GM12878 (cell line): ENCODE results near the gene METTL9. TPM values are rescaled to one million over a fixed set of nuclear protein-coding genes. Genes with fewer than 3 reads are reported as not detected.
A peak's percentile ranks its signal among the peaks of the same experiment; 100 is the strongest.

ENCODE experiments used
- ATF3 ChIP-seq: IDR thresholded peaks from 2 replicates; pipeline ENCODE4 v1.6.1; 2011; ENCODE audit warnings: low read depth, mild to moderate bottlenecking, low read length, moderate library complexity, borderline replicate concordance; ENCODE audit errors: extremely low read depth
- BCL11A ChIP-seq: IDR thresholded peaks from 2 replicates; pipeline ENCODE4 v1.6.1; 2011; ENCODE audit warnings: low read depth, low read length
- CBFB ChIP-seq: IDR thresholded peaks from 2 replicates; pipeline ENCODE4 v1.6.1; 2016; ENCODE audit warnings: antibody characterized with exemption, low read depth
- CHD2 ChIP-seq: IDR thresholded peaks from 2 replicates; pipeline ENCODE4 v1.6.1; 2011; ENCODE audit warnings: low read depth, low read length, improper control_type of control experiment, borderline replicate concordance
- CREB1 ChIP-seq: IDR thresholded peaks from 2 replicates; pipeline ENCODE4 v1.6.1; 2012; ENCODE audit warnings: low read depth, mild to moderate bottlenecking, inconsistent platforms
- CUX1 ChIP-seq: IDR thresholded peaks from 2 replicates; pipeline ENCODE4 v1.6.1; 2012; ENCODE audit warnings: improper control_type of control experiment, low read depth, low read length; ENCODE audit not compliant: insufficient replicate concordance
- EP300 ChIP-seq, 2 experiments: fragments of 150-350 bp in 1 of 2; IDR thresholded peaks; 2 replicates each; pipeline ENCODE4 v1.6.1; 2011 to 2012; ENCODE audit warnings: low read depth in 2 of 2, low read length in 2 of 2, borderline replicate concordance in 1 of 2, improper control_type of control experiment in 1 of 2, inconsistent platforms in 1 of 2; ENCODE audit not compliant: control insufficient read depth in 1 of 2
- IKZF2 ChIP-seq, 2 experiments: fragments of 450-650 bp; IDR thresholded peaks; 2 replicates each; pipeline ENCODE4 v1.6.1; 2017; ENCODE audit warnings: mild to moderate bottlenecking in 2 of 2, moderate library complexity in 2 of 2
- LARP7 ChIP-seq: fragments of 450-650 bp; IDR thresholded peaks from 2 replicates; pipeline ENCODE4 v1.6.1; 2017; ENCODE audit warnings: mild to moderate bottlenecking
- MLLT1 ChIP-seq: fragments of 450-650 bp; IDR thresholded peaks from 2 replicates; pipeline ENCODE4 v1.6.1; 2016; ENCODE audit warnings: mild to moderate bottlenecking
- NBN ChIP-seq: fragments of 450-650 bp; IDR thresholded peaks from 2 replicates; pipeline ENCODE4 v1.6.1; 2016
- NFIC ChIP-seq: IDR thresholded peaks from 2 replicates; pipeline ENCODE4 v1.6.1; 2012; ENCODE audit warnings: low read depth, mild to moderate bottlenecking, inconsistent platforms, low read length, moderate library complexity
- NR2F1 ChIP-seq: fragments of 450-650 bp; conservative IDR thresholded peaks from 2 replicates; pipeline ENCODE4 v1.6.1; 2017; ENCODE audit warnings: mild to moderate bottlenecking
- RELA ChIP-seq: fragments of 450-650 bp; IDR thresholded peaks from 2 replicates; pipeline ENCODE4 v1.8.0; 2014; ENCODE audit warnings: borderline replicate concordance; ENCODE audit not compliant: partially characterized antibody
- RFX5 ChIP-seq: IDR thresholded peaks from 2 replicates; pipeline ENCODE4 v1.6.1; 2011; ENCODE audit warnings: low read depth, low read length, improper control_type of control experiment
- STAT3 ChIP-seq: IDR thresholded peaks from 2 replicates; pipeline ENCODE4 v1.6.1; 2011; ENCODE audit warnings: low read depth, low read length, improper control_type of control experiment
- TAF1 ChIP-seq: IDR thresholded peaks from 2 replicates; pipeline ENCODE4 v1.6.1; 2011; ENCODE audit warnings: mild to moderate bottlenecking, low read depth, low read length, borderline replicate concordance
- ZNF274 ChIP-seq: IDR thresholded peaks from one replicate; pipeline ENCODE4 v1.8.0; 2011; ENCODE audit not compliant: insufficient read length, insufficient read depth
- polyA plus RNA-seq, 11 experiments: library from polyadenylated mRNA; depleted of rRNA in 4 of 11; unstranded in 6 of 11; stranded (reverse) in 5 of 11; fragments of >200 nt; fragmentation: Nextera tagmentation in 4 of 11; fragmentation: Illumina TruSeq in 1 of 11; extraction: Ambion mirVana in 4 of 11; extraction: Trizol in 1 of 11; gene quantifications; 1 replicate in 1 of 11; 2 replicates in 10 of 11; pipeline versions ENCODE4 v1.2.1 to v1.2.3, GENCODE V29; 2011 to 2016; ENCODE audit warnings: inconsistent platforms in 2 of 11, missing spikeins in 2 of 11, low read depth in 1 of 11
- total RNA-seq, 4 experiments: library from RNA; depleted of rRNA in 3 of 4; stranded (reverse); fragments of >200 nt in 3 of 4; fragmentation: Illumina TruSeq in 1 of 4; extraction: Trizol in 1 of 4; gene quantifications; 2 replicates each; pipeline versions ENCODE4 v1.2.1 to v1.2.3, GENCODE V29; 2013 to 2021
- TF ChIP-seq, protein P1 (sequence below): IDR thresholded peaks from 2 replicates; pipeline ENCODE4 v1.6.1; 2012; ENCODE audit warnings: low read length, inconsistent platforms
- TF ChIP-seq, protein P2 (sequence below): fragments of 450-650 bp; IDR thresholded peaks from 2 replicates; pipeline ENCODE4 v1.6.1; 2016; ENCODE audit warnings: mild to moderate bottlenecking

Gene METTL9
- total and polyA plus RNA-seq, 10 of the 15 experiments (the other 5 are each of a cell fraction or from before 2014, with no cell fraction given) = 19.4 to 119 (median 101) TPM

GRCh38 chr16:21646721-21647561 lies 47.6 kb downstream of the METTL9 start (continued):
- TF ChIP-seq MLLT1 (0 out of 2 replicates have a peak, but pooled peaks have one; percentile 16), RELA (no peak), CBFB (peak; percentile 77; the same call in 1 of the 2 replicates), IKZF2 (IDR thresholded peaks at IDR 0.05) (peak; percentile 72 to 84; a peak in 2 of 4 replicates), ATF3 (no peak), CUX1 (peak; percentile 59), TAF1 (no peak), CREB1 (peak; percentile 60), NR2F1 (peak; percentile 65), EP300 (IDR thresholded peaks at IDR 0.05; ENCODE audit: borderline replicate concordance in 1 of 2, control insufficient read depth in 1 of 2, low read depth in 2 of 2, low read length in 2 of 2) (peak; percentile 36 to 74; a peak in 3 of 4 replicates), CHD2 (peak; percentile 61; the same call in 1 of the 2 replicates), LARP7 (no peak), NFIC (peak; percentile 88), NBN (peak; percentile 73), ZNF274 (no peak), STAT3 (no peak), BCL11A (peak; percentile 52; the same call in 1 of the 2 replicates), RFX5 (peak; percentile 17; the same call in 1 of the 2 replicates)
- TF ChIP-seq, protein P1, sequence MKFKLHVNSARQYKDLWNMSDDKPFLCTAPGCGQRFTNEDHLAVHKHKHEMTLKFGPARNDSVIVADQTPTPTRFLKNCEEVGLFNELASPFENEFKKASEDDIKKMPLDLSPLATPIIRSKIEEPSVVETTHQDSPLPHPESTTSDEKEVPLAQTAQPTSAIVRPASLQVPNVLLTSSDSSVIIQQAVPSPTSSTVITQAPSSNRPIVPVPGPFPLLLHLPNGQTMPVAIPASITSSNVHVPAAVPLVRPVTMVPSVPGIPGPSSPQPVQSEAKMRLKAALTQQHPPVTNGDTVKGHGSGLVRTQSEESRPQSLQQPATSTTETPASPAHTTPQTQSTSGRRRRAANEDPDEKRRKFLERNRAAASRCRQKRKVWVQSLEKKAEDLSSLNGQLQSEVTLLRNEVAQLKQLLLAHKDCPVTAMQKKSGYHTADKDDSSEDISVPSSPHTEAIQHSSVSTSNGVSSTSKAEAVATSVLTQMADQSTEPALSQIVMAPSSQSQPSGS = peak; percentile 91
- TF ChIP-seq, protein P2, sequence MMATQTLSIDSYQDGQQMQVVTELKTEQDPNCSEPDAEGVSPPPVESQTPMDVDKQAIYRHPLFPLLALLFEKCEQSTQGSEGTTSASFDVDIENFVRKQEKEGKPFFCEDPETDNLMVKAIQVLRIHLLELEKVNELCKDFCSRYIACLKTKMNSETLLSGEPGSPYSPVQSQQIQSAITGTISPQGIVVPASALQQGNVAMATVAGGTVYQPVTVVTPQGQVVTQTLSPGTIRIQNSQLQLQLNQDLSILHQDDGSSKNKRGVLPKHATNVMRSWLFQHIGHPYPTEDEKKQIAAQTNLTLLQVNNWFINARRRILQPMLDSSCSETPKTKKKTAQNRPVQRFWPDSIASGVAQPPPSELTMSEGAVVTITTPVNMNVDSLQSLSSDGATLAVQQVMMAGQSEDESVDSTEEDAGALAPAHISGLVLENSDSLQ = peak; percentile 86
